Muscle of leg (tissue), 11 donors: ENCODE data around the gene SLCO2A1. TPM values are rescaled to one million over a fixed set of nuclear protein-coding genes. Genes with fewer than 3 reads are reported as not detected.
A peak's percentile ranks its signal among the peaks of the same experiment; 100 is the strongest.

Experiments
- DNase-seq: peaks from one replicate; pipeline ENCODE4 v3.0.0; 2013
- H3K27ac ChIP-seq: one replicate; pipeline ENCODE4 v1.5.1; 2013; ENCODE audit warnings: mild to moderate bottlenecking, low read length, control low read depth
- H3K27me3 ChIP-seq: one replicate; pipeline ENCODE4 v1.6.1; 2013; ENCODE audit warnings: low read length; ENCODE audit not compliant: control insufficient read depth, insufficient read depth
- H3K36me3 ChIP-seq: one replicate; pipeline ENCODE4 v1.6.1; 2013; ENCODE audit warnings: low read length; ENCODE audit not compliant: control insufficient read depth, insufficient read depth
- H3K4me1 ChIP-seq: one replicate; pipeline ENCODE4 v1.6.1; 2013; ENCODE audit warnings: low read length; ENCODE audit not compliant: control insufficient read depth, insufficient read depth
- H3K4me3 ChIP-seq: one replicate; pipeline ENCODE4 v1.5.1; 2013; ENCODE audit warnings: low read length, control low read depth
- H3K9me3 ChIP-seq: replicated peaks from 2 replicates; pipeline ENCODE4 v1.6.1; 2013; ENCODE audit warnings: low read depth, low read length; ENCODE audit not compliant: control insufficient read depth
- WGBS: methylation state at CpG from one replicate; pipeline ENCODE4 v1.1.5; 2013; ENCODE audit warnings: missing lambda C conversion rate; ENCODE audit not compliant: insufficient coverage; 5-methylcytosine and 5-hydroxymethylcytosine counted together
- polyA plus RNA-seq, 8 donors: library from polyadenylated mRNA; unstranded; fragments of 120-200 nt; gene quantifications; one replicate each; pipeline versions ENCODE4 v1.2.1 to v1.2.3, GENCODE V29; 2013; ENCODE audit warnings: inconsistent platforms in 1 of 8, low replicate concordance in 1 of 8; ENCODE audit not compliant: insufficient read length in 8 of 8, insufficient read depth in 1 of 8
- total RNA-seq: library from RNA; stranded (reverse); fragments of 120-200 nt; gene quantifications from one replicate; pipeline ENCODE4 v1.2.4, GENCODE V29; 2013

SLCO2A1 gene
- total and polyA plus RNA-seq, 9 donors = 0.49 to 3.9 (median 1.6) TPM

DNA sequence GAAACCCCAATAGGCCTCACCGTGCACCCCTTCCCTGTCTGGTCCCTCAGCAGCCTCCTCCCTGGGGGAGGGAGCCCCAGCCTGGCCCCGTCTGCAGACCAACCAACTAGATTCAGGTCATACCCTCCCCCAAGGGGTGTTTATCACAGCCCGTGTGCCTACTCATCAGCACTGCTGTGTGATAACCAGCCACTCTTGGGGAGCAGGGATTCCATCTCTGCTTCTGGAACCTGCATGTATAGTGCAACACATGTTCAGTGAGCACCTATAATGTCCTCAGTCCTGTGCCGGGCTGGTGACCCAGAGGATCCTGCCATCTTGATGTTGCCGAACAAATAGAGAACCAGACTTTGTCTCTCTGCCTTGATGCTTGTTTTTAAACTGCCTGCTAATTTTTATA lies 6.6 kb upstream of the SLCO2A1 start:
- 89% methylated on average over 4 of the region's 5 CpGs for WGBS
- no peaks in the 10 kb centered on the region for H3K36me3 ChIP-seq

GRCh38 chr3:134035836-134036235 lies 6.1 kb upstream of the SLCO2A1 start:
- Histone ChIP-seq H3K4me3 (no peak overlapping the region), H3K27ac (no peak overlapping the region), H3K4me1 (peaks cover 4% of the 10 kb centered on the region), H3K27me3 (peaks cover 6% of the 10 kb centered on the region), H3K9me3 (no peaks in the 10 kb centered on the region), H3K36me3 (no peaks in the 10 kb centered on the region)
- no peak for DNase-seq
- WGBS = 95% methylated on average over 8 of the region's 8 CpGs

More for the DNA sequence above, 6.6 kb upstream of the SLCO2A1 start:
- DNase-seq = no peak
- Histone ChIP-seq H3K27ac (no peak overlapping the region), H3K9me3 (no peaks in the 10 kb centered on the region), H3K4me1 (peaks cover 2% of the 10 kb centered on the region), H3K4me3 (no peak overlapping the region), H3K27me3 (peaks cover 2% of the 10 kb centered on the region)

DNA sequence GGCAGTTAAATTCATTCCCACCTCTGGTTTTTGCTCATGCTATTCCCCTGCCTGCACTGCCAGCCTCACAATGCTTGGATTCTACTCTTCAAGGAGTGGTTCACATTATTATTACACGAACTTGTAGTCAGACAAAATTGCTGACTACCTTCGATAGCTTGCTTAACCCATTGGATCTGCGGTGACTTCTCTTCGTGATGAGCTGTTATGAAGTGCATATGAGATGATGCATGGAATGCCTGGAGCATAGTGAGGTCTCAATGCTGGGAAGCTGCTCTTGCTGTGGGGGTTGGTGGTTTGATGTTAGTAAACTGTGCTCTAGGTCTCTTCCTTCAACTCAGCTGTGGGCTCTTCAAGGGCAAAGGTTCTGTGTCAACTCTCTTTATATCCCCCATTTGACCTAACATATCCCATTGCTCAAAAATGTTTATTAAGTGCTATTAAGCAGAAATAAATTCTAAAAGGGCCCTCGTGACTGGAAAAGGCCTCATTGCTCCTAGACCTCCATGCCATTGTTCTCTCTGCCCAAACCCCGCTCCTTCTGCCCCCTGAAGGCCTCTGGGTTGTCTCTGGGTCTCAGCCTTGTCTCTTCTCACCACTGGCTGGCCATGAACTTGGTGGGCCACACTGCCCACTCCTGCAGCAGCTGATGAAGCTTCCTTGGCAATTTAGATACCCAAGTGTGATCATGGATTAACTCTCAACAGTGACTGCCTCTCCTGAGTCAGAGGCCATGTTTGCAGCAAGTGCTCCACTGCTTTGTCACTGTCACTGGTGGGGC lies 4.5 kb upstream of the SLCO2A1 start:
- no peak for DNase-seq
- Histone ChIP-seq H3K36me3 (no peaks in the 10 kb centered on the region), H3K4me1 (peaks cover 13% of the 10 kb centered on the region), H3K27ac (no peak overlapping the region), H3K4me3 (no peak overlapping the region), H3K27me3 (peaks cover 17% of the 10 kb centered on the region), H3K9me3 (no peaks in the 10 kb centered on the region)
- 73% methylated on average over 3 of the region's 6 CpGs for WGBS

- peaks cover 19% of the 10 kb centered on the region for H3K4me1 ChIP-seq
- no peak overlapping the region for H3K4me3 ChIP-seq
- no peak for DNase-seq
- H3K27me3 ChIP-seq = peaks cover 24% of the 10 kb centered on the region
- 86% methylated on average over 7 of the region's 8 CpGs for WGBS
- H3K27ac ChIP-seq = no peak overlapping the region
- no peaks in the 10 kb centered on the region for H3K36me3 ChIP-seq
- H3K9me3 ChIP-seq = no peaks in the 10 kb centered on the region
These were observed 3.7 kb upstream of the SLCO2A1 start for GRCh38 chr3:134033315-134033996.

GRCh38 chr3:134031348-134031915 lies 1.7 kb upstream of the SLCO2A1 start:
- H3K27me3 ChIP-seq = peaks cover 37% of the 10 kb centered on the region
- peaks cover 19% of the 10 kb centered on the region for H3K4me1 ChIP-seq
- DNase-seq = no peak
- WGBS = 94% methylated on average over 4 of the region's 4 CpGs
- no peaks in the 10 kb centered on the region for H3K9me3 ChIP-seq
- no peak overlapping the region for H3K27ac ChIP-seq
- H3K4me3 ChIP-seq = no peak overlapping the region
- H3K36me3 ChIP-seq = no peaks in the 10 kb centered on the region

DNA sequence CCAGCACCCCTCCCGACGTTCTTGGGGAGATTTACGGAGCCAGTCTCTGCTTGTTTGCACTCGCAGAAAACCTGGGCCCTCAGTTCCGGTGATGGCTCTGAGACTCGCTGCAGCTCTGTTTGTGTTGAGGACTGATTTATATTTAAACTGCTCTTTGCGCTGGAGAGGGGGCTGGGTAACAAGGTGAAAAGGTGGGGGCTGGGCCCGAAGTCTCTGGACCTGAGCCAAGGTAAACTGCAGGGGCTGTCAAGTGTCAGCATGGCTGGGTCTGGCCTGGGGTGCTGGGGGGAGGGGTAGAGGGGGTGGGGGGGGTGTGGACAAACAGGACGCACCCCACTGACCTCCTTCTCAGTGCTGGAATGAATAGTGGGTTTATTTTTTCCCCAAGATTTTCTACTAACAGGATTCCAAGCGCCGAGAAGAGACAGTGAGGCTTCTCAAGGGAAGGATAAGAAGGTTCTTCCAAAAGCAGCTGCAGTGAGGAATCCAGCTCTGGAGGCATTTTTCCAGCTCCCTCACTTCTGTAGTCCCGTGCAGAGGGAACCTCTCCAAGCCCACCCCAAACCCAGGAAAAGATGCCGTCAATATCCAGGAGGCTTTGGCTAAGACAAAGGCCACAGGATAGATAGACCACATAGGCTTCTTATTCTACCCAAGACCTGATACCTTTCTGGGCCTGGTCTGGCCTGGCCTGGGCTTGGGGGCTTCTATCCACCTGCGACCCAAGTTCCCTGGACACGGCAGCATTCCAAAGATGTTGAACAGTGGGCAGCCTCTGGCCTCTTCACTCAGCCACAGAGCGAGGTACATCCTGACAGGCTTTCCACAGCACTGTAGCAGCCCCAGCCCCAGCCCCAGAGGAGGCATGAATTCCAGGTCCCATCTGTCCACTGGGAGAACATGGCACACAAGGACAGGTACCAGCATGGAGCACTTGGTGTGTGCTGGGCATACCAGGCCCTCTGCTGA lies 938 bp upstream of the SLCO2A1 start:
- Histone ChIP-seq H3K9me3 (no peaks in the 10 kb centered on the region), H3K36me3 (no peaks in the 10 kb centered on the region), H3K27me3 (peaks cover 37% of the 10 kb centered on the region), H3K4me3 (peak overlapping the region; percentile 51), H3K27ac (no peak overlapping the region), H3K4me1 (peaks cover 19% of the 10 kb centered on the region)
- DNase-seq = peak; percentile 89
- WGBS = 27% methylated on average over 11 of the region's 16 CpGs

GRCh38 chr3:134029256-134029733 lies 430 bp downstream of the SLCO2A1 start:
- peak; percentile 42 for DNase-seq
- H3K27me3 ChIP-seq = peaks cover 37% of the 10 kb centered on the region
- WGBS = under 1% methylated on average over 31 of the region's 43 CpGs
- peaks cover 19% of the 10 kb centered on the region for H3K4me1 ChIP-seq
- H3K9me3 ChIP-seq = no peaks in the 10 kb centered on the region
- H3K4me3 ChIP-seq = peak overlapping the region; percentile 51
- H3K27ac ChIP-seq = no peak overlapping the region
- no peaks in the 10 kb centered on the region for H3K36me3 ChIP-seq

DNA sequence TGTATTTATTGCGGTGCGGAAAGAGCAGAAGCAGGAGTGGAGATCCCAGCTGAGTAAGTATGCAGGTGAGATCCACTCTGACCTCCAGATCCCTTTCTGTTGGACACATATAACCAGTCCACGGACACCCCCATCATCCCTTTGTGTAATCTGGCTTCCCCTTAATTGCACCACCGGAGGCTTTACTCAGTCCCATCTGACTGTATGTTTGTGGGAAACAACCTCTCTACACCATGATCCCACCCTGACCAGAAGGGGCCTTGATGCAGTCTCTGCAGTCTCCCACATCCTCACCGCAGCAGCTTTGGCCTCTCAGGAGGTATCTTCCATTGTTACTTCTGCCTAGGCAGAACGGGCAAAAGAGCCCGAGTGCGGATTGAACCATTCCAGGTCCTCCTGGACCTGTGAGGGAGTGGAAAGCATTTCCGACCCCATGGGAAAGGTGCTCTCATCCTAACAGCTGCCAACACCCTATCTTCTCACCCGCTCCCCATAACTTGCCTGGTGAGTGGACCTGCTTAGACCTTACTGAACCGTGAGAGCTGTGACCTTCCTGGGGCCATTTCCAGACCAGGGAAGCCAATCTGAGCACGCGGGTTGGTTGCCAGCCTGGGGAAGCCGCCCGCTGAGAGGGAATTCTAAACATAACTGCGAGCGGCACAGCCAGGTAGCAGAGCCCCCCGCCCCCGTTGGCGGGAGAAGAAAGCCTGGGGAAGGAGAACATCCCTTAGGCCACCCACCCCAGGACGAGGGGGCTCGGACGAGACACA lies 1.1 kb downstream of the SLCO2A1 start:
- DNase-seq = no peak
- H3K36me3 ChIP-seq = no peaks in the 10 kb centered on the region
- H3K27me3 ChIP-seq = peaks cover 37% of the 10 kb centered on the region
- H3K4me3 ChIP-seq = peak overlapping the region; percentile 51
- WGBS = 35% methylated on average over 10 of the region's 23 CpGs
- H3K4me1 ChIP-seq = peaks cover 19% of the 10 kb centered on the region
- no peak overlapping the region for H3K27ac ChIP-seq
- no peaks in the 10 kb centered on the region for H3K9me3 ChIP-seq

DNA sequence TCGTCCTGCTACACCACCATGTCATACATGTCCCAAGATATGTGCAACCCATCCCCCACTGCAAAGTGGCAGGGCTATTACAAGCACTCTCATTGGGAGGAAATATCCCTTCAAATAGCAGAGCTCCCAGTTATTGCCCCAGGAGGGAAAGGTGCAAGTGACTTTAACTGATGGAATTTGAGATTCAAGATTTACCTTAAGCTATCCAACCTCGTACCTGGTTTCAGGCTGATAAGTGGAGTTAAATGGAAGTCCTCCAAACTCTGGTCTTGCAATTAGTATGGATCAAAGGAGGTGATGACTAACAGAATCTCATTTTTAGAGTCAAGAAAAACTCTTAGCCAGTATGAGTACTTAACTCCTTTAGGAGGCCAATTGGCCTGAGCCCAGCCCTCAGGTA lies 2.1 kb downstream of the SLCO2A1 start:
- H3K4me3 ChIP-seq = no peak overlapping the region
- 83% methylated on average over 1 of the region's 2 CpGs for WGBS
- H3K27me3 ChIP-seq = peaks cover 37% of the 10 kb centered on the region
- no peak overlapping the region for H3K27ac ChIP-seq
- peaks cover 19% of the 10 kb centered on the region for H3K4me1 ChIP-seq
- H3K9me3 ChIP-seq = no peaks in the 10 kb centered on the region
- DNase-seq = no peak
- no peaks in the 10 kb centered on the region for H3K36me3 ChIP-seq
